ENCODE measurements around the gene ERICH6. TPM values are rescaled to one million over a fixed set of nuclear protein-coding genes. Genes with fewer than 3 reads are reported as not detected.

ERICH6 gene
- polyA plus RNA-seq, 4 donors: 0.34 to 0.98 (median 0.67) TPM

GRCh38 chr3:150691414-150692040 is 12.2 kb downstream of the ERICH6 start:
- no peak for DNase-seq (ENCODE audit: low read depth in 4 of 4, low spot score in 3 of 4)

GRCh38 chr3:150687613-150688012 is 16.1 kb downstream of the ERICH6 start:
- no peak for DNase-seq (ENCODE audit: low read depth in 4 of 4, low spot score in 3 of 4)

GRCh38 chr3:150682824-150683223 is 20.9 kb downstream of the ERICH6 start:
- no peak for DNase-seq (ENCODE audit: low read depth in 4 of 4, low spot score in 3 of 4)

GRCh38 chr3:150682279-150682678 is 21.4 kb downstream of the ERICH6 start:
- no peak for DNase-seq (ENCODE audit: low read depth in 4 of 4, low spot score in 3 of 4)

GRCh38 chr3:150681057-150681456 is 22.7 kb downstream of the ERICH6 start:
- no peak for DNase-seq (ENCODE audit: low read depth in 4 of 4, low spot score in 3 of 4)

GRCh38 chr3:150680562-150680961 is 23.2 kb downstream of the ERICH6 start:
- no peak for DNase-seq (ENCODE audit: low read depth in 4 of 4, low spot score in 3 of 4)

- no peak for DNase-seq (ENCODE audit: low read depth in 4 of 4, low spot score in 3 of 4)
These were observed 28.1 kb downstream of the ERICH6 start for GRCh38 chr3:150675587-150675986.

- DNase-seq (ENCODE audit: low read depth in 4 of 4, low spot score in 3 of 4): no peak
These were observed 29.8 kb downstream of the ERICH6 start for GRCh38 chr3:150673966-150674365.

- DNase-seq (ENCODE audit: low read depth in 4 of 4, low spot score in 3 of 4): no peak
These were observed 37.6 kb downstream of the ERICH6 start for GRCh38 chr3:150666167-150666566.

- no peak for DNase-seq (ENCODE audit: low read depth in 4 of 4, low spot score in 3 of 4)
These were observed 40.3 kb downstream of the ERICH6 start for GRCh38 chr3:150663461-150663860.

- DNase-seq (ENCODE audit: low read depth in 4 of 4, low spot score in 3 of 4): no peak
These were observed 41.1 kb downstream of the ERICH6 start for GRCh38 chr3:150662410-150663200.

GRCh38 chr3:150656316-150656715 is 47.4 kb downstream of the ERICH6 start:
- no peak for DNase-seq (ENCODE audit: low read depth in 4 of 4, low spot score in 3 of 4)

GRCh38 chr3:150653110-150653561 is 50.6 kb downstream of the ERICH6 start:
- DNase-seq (ENCODE audit: low read depth in 4 of 4, low spot score in 3 of 4): no peak

- no peak for DNase-seq (ENCODE audit: low read depth in 4 of 4, low spot score in 3 of 4)
These were observed 63.5 kb downstream of the ERICH6 start for GRCh38 chr3:150640256-150640655.

GRCh38 chr3:150639262-150639661 is 64.5 kb downstream of the ERICH6 start:
- no peak for DNase-seq (ENCODE audit: low read depth in 4 of 4, low spot score in 3 of 4)

- no peak for DNase-seq (ENCODE audit: low read depth in 4 of 4, low spot score in 3 of 4)
These were observed 67.5 kb downstream of the ERICH6 start for GRCh38 chr3:150636258-150636657.

- DNase-seq (ENCODE audit: low read depth in 4 of 4, low spot score in 3 of 4): no peak
These were observed 68.2 kb downstream of the ERICH6 start for GRCh38 chr3:150635526-150635925.

- no peak for DNase-seq (ENCODE audit: low read depth in 4 of 4, low spot score in 3 of 4)
These were observed 68.6 kb downstream of the ERICH6 start for GRCh38 chr3:150635076-150635475.

- DNase-seq (ENCODE audit: low read depth in 4 of 4, low spot score in 3 of 4): no peak
These were observed 72.1 kb downstream of the ERICH6 start for GRCh38 chr3:150631515-150632221.

- no peak for DNase-seq (ENCODE audit: low read depth in 4 of 4, low spot score in 3 of 4)
These were observed 76.2 kb downstream of the ERICH6 start for GRCh38 chr3:150627557-150627956.

- DNase-seq (ENCODE audit: low read depth in 4 of 4, low spot score in 3 of 4): no peak
These were observed 77.4 kb downstream of the ERICH6 start for GRCh38 chr3:150626148-150626930.

All from right renal pelvis (tissue), 4 donors.